Measurements from ENCODE around the gene ADAMTSL4.

The ADAMTSL4 gene

DNA sequence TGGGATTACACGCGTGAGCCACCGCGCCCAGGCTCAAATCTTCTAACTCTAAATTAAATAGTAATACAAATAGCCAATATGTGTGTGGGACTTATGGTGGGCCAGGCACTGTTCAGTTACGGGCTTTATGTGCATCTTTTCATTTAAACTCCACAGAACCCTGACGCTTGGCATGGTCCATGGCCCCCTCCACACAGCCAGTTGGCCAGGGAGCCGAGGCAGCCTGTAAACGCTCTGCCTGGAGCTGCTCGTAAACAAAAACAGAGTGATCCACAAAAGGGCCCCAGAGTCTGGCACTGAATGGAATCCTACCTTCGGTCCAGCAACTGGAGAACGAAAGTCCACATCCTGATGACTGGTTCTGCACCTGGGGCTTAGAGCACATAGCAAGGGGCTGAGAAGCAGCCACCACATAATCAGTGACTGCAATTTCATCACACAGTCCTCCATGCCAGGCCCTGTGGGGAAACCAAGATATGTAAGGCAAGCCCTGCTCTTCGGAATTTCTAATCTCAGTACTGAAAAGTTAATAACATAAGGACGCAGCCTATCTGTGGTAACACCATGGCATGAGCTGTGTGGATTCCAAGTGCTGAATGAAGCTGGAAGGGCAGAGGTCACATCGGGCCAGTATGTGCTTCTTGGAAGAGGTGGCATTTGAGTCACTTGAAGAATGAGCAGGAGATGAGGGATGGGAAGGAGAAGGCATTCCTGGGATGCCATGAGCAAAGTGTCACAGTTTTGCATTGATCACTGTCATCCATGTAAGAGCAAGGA, 13.5 kb upstream of the ADAMTSL4 start:
- DNase-seq (ENCODE audit: low spot score): no peak

DNA sequence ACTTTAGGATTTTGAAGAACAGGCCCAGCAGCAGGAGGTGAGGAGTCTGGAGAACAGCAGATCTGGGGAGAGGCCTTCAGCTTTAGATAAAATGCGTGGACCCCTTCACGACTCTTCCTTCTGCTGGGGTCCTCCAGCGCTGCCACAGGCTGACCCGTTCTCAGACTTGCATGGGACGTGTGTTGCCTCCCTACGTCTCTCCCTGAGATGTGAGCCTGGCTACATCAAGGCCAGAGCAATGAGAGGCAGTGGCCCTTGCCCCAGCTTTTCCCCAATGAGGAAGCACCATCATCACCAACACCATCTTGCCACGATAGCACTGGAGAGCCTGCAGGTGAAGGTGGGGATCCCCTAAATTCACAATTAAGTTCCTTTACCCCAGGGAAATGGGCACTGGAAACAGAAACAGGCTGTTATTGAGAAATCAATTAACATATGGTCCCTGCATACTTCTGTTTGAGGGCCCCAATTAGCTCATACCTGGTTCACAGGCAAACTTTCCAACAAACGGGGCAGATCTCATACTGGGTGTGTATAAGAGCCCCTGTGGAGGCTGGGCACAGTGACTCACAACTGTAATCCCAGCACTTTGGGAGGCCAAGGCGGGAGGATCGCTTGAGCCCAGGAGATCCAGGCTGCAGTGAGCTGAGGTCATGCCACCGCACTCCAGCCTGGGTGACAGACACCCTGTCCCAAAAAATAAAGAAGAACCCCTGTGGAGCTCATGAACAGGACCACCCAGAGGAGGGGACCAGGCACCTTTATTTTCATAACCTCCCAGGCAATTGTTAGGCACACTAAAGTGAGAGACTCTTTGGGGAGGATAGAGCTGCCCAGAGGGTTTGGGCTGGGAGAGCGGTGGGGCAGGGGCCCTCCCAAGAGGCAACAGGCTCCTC, 12.1 kb upstream of the ADAMTSL4 start:
- DNase-seq (ENCODE audit: low spot score): no peak

DNA sequence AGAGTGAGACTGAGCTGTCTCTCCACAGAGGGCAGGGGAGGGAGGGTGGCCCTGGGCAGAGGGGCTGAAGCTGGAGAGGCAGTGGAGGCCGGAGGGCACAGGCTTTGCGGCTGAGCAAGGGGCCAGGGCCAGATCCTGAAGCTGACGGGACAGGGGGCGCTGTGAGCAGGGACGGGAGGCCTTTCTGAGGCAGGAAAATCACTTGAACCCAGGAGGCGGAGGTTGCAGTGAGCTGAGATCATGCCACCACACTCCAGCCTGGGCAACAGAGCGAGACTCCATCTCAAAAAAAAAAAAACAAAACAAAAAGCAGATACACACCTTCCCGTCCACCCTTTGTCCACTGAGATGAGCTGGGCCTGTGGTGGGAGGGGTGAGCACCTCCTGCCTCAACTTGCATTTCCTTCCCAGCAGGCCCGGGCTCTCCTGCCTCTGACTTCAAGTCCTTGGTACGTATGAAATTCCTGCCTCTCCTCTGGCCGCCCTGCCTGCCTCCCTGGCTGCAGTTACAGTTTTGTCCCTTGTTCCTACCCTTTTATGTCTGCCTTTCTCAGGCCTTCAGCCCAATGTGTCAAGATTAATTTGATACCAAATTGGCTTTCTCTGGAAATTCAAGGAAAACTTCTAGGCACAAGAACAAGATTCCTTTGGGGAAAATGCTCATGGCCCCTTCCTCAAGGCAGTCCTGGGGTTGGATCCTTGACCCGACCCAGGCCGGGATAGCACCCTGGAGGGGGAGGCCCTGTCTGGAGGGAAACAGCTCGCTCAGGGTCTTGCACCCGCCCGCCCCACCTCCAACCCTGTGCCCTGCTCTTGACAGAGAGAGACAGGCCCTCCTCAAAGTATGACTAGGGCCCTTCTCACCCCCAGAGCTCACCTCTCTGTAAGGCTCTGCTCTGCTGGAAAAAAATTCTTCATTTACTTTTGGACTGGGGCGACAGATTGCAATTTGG, 11.2 kb upstream of the ADAMTSL4 start:
- peak; percentile 77 for DNase-seq (ENCODE audit: low spot score)

DNA sequence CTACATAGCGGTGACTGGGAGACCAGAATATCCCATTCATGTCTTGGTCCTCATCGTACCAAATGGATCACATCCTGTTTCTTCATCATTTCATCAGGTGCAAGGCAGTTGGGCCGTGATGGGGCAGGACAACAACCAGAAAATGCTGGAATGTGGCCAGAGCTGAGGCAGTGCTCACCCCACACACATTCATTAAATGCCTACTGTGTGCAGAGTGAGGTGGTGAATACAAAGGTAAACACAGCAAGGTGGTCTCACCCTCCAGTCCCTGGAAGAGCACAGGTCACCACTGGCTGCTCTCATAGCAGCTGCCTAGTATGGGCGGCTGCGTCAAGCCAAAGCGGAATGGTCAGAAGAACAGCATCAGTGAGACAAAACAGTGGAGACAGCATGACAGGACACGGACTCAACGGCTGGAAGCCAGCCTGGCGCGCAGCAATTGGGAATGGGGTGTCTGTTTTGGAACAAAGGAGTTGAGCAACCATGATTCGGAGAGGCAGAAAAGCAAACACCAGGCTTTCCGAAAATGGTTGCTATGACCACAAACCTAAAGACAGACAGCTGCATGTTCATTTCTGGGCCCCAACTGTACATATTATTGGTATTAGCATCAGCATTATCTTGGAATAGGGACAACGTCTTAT, 5.6 kb upstream of the ADAMTSL4 start:
- DNase-seq (ENCODE audit: low spot score): peak; percentile 3

DNA sequence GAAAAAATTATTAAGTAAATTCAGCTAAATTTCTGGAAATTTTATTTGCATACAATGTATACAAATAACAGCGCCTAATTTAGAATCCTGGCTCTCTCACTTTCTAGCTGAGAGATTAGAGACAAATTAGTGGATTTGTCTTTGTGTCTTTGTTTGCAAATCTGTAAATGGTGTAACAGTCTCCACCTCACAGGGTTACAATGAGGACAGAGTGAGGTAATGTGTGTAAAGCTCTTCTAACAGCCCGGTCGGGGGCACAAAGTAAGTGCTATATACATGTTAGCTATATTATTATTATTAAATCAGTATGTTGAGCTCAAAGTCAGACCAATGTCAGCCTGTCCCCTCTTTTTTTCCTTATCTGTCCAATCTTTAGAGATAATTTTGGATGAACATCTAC, 5.0 kb upstream of the ADAMTSL4 start:
- no peak for DNase-seq (ENCODE audit: low spot score)

DNA sequence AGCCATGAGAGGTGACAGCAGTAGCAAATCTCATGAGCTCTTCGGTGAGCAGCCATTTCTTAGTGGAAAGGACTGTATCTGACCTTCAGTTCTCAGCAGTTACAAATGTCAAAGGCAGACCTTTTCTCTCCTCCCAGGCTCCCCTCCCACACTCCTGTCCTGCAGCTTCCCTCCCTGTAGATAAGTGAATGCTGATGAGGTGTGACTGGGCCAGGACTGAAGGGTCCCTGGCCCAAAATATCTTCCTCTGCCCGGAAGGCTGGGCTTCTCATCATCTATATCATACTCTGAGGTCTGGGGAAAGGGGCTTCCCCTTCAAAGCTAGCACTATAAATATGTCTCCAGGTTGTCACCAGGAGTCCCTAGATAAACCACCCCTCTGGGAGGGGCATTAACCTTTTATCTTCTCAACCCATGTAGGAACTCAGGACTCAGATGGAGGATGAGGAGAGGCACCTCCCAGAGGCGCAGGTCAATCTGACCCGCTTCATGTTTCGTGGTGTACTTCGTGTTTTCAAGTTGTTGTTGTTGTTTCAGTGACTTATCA, 3.6 kb upstream of the ADAMTSL4 start:
- no peak for DNase-seq (ENCODE audit: low spot score)

DNA sequence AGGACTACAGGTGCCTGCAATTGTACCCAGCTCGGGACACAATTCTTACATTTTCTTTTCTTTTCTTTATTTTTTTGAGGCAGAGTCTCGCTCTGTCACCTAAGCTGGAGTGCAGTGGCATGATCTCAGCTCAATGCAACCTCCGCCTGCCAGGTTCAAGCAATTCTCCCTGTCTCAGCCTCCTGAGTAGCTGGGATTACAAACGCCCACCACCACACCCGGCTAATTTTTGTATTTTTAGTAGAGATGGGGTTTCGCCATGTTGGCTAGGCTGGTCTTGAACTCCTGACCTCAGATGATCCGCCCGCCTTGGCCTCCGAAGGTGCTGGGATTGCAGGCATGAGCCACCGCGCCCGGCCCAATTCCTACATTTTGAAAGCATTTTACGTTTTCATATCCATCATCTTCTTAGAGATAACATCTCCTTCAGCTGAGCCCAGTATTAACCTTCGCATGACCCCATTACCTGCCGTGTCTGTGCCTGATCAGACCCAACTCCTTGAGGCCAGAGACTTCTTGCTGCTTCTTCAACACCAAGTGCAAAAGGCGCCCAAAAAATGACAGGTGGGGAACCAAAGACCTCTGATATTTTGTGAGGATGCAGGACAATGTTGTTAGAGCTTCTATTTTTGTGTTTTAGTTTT, 2.8 kb upstream of the ADAMTSL4 start:
- no peak for DNase-seq (ENCODE audit: low spot score)

DNA sequence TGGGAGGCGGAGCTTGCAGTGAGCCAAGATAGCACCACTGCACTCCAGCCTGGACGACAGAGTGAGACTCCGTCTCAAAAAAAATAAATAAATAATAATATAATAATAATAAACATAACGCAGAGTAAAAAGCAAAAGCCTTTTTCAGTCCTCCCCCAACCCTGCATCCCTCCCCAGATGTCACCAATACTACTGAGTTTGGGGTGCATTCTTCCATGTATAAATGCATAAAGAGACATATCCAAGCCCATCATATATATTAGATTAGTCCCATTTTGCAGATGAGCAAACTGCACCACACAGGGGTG, 930 bp upstream of the ADAMTSL4 start:
- DNase-seq (ENCODE audit: low spot score): no peak

DNA sequence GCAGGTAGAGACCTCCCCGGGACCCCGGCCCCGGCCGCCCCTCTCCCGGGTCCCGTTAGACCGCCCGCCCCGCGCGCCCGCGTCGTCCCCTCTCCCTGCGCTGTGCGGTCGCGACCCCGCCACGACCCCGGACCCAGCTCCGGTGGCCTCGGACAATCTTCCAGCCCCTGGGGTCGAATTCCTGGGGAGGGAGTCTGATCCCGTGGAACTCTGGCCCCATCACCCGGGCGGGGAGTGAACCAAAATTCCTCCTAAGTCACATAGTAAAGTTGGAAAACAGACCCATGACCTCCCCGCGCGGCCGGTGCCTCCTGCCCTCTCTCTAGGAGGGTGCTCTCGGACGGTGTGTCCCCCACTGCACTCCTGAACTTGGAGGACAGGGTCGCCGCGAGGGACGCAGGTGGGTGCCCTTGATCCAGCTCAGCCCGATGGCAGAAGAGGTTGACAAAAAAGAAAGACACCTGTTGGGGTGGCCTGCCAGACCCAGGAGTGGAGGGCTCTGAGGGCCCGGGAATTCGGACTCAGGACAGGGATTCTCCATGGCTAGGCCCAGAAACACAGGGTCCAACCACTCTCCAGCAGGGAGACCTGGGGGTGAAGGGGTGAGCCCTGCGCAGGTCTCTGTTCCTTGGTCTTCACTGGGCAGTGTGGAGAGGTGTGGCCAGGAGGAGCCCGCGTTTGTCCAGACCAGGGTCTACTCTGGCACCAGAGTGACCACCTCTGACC, 451 bp downstream of the ADAMTSL4 start:
- peak; percentile 69 for DNase-seq (ENCODE audit: low spot score)

DNA sequence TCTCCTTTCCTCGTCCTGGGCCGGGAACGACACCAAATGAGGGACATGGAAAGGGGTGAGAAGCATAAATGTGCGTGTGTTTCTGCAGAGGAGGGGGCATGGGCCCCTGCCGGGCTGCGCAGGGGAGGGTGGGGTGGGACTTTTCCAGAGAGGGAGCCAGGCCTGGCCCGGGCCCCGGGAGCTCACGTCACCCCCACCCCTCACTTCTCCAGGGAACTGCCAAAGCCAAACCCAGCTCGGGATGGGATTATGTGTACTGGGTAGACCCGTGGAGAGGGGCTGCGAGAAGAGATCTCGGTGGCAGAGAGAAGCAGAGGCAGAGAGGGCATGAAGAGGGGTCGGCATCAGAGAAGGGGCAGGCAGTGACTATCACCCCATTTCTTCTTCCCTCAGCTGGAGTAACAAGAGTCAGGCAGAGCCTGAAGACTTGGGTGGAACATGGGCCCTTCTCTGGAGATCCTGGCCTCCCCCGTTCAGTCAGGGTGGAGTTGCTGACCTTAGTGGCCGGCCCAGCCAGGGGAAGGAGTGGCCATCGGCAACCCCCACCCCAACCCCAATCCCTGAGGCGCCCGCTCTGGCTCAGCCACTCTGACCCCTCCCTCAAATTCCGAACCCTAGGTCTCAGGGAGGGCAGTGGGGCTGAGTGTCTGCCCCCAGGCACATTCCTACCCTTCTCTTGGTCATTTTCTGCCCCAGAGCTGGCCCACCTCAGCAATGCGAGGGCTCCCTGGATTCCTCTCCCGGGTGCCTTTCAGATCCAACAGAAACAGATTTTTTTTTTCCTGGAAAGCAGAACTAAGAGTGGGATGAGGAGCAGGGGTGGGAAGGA, 1.2 kb downstream of the ADAMTSL4 start:
- no peak for DNase-seq (ENCODE audit: low spot score)

DNA sequence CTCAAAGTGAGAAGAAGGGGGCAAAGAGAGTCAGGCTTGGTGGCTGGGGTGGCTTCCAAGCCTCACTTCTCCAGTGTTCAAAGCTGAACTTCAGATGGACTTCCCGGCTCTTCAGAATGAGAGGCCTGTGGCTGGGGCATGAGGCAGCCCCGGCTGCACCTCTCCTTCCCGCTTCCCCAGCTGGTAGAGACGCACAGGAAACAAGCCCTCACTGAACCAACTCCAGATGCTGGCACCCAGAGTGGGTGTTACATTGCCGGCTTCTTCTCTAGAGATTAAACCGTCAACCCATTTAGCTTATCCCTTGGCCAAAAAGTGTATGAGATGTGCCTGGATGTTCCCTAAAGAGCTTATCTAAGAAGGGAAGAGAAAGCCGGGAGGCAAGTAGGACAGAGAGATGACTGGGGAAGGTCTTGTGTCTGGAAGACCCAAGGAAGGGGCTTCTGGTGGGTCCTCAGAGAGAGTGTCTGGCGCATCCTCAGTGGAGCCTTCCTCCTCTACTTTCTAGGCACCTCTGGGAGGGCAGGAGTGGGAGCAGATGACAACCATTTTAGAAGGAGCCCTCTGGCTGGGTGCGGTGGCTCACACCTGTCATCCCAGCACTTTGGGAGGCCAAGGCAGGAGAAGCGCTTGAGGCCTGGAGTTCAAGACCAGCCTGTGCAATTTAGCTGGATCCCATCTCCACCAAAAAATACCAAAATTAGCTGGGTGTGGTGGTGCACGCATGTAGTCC, 2.0 kb downstream of the ADAMTSL4 start:
- DNase-seq (ENCODE audit: low spot score): no peak

DNA sequence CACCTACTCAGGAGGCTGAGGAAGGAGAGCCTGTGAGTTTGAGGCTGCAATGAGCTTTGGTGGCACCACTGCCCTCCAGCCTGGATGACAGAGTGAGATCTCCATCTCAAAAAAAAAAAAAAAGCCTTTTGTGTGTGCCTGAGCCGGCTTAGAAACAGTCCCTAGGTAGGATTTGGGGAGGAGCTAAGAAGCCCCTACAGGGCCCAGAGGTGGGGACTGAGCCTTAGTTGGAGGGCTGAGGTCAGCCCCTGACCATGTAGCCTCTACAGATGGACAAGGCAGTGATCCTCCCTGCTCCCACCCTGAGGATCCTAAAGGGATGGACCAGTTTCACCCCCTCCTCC, 2.5 kb downstream of the ADAMTSL4 start:
- no peak for DNase-seq (ENCODE audit: low spot score)

DNA sequence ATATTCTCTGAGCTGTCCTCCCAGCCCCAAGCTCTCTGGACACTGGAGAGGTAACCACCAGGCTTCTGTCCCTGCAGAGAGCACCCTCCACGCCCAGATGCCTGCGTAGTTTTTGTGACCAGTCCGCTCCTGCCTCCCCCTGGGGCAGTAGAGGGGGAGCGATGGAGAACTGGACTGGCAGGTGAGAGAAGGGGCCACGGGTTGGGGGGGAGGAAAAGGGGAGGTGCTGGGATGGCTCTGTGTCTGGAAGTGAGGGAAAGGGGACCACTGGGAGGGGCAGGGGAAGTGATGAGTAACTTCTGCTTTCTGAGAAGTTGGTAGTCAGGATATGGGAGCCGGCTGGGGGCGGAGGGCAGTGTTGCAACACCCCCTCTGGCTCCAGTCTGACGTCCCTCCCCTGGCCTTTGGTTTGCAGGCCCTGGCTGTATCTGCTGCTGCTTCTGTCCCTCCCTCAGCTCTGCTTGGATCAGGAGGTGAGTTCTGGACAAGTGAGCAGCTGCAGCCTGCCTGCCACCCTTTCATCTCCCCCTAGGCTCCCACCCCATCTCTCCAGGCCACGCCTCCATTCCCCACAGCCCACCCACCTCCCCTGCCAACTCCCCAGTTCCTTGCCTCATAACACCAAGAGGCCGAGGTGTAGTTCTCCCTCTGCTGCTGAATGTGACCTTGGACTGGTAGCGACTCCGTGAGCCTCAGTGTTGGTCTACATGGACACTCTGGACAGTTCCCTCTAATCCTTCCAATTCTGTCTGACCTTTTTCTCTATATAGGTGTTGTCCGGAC, 3.1 kb downstream of the ADAMTSL4 start:
- peak; percentile 29 for DNase-seq (ENCODE audit: low spot score)

DNA sequence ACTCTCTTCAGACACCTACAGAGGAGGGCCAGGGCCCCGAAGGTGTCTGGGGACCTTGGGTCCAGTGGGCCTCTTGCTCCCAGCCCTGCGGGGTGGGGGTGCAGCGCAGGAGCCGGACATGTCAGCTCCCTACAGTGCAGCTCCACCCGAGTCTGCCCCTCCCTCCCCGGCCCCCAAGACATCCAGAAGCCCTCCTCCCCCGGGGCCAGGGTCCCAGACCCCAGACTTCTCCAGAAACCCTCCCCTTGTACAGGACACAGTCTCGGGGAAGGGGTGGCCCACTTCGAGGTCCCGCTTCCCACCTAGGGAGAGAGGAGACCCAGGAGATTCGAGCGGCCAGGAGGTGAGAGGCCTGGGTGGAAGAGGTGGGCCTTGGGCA, 3.7 kb downstream of the ADAMTSL4 start:
- no peak for DNase-seq (ENCODE audit: low spot score)

DNA sequence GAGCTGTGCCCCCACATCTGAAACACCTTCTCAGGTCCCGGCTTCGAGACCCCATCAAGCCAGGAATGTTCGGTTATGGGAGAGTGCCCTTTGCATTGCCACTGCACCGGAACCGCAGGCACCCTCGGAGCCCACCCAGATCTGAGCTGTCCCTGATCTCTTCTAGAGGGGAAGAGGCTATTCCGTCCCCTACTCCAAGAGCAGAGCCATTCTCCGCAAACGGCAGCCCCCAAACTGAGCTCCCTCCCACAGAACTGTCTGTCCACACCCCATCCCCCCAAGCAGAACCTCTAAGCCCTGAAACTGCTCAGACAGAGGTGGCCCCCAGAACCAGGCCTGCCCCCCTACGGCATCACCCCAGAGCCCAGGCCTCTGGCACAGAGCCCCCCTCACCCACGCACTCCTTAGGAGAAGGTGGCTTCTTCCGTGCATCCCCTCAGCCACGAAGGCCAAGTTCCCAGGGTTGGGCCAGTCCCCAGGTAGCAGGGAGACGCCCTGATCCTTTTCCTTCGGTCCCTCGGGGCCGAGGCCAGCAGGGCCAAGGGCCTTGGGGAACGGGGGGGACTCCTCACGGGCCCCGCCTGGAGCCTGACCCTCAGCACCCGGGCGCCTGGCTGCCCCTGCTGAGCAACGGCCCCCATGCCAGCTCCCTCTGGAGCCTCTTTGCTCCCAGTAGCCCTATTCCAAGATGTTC, 4.3 kb downstream of the ADAMTSL4 start:
- no peak for DNase-seq (ENCODE audit: low spot score)

DNA sequence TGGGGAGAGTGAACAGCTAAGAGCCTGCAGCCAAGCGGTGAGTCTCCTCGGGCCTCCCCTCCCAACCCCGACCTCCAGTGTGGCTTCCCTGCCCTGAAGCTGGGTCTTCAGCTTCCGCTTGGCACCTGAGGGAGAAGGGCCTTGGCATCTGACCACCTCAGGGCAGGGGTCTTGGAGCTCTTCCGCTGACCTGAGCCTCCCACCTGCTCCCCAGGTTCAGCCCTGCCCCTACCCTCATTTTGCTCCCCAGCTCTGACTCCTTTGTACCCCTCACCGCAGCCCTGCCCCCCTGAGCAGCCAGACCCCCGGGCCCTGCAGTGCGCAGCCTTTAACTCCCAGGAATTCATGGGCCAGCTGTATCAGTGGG, 4.9 kb downstream of the ADAMTSL4 start:
- DNase-seq (ENCODE audit: low spot score): no peak

DNA sequence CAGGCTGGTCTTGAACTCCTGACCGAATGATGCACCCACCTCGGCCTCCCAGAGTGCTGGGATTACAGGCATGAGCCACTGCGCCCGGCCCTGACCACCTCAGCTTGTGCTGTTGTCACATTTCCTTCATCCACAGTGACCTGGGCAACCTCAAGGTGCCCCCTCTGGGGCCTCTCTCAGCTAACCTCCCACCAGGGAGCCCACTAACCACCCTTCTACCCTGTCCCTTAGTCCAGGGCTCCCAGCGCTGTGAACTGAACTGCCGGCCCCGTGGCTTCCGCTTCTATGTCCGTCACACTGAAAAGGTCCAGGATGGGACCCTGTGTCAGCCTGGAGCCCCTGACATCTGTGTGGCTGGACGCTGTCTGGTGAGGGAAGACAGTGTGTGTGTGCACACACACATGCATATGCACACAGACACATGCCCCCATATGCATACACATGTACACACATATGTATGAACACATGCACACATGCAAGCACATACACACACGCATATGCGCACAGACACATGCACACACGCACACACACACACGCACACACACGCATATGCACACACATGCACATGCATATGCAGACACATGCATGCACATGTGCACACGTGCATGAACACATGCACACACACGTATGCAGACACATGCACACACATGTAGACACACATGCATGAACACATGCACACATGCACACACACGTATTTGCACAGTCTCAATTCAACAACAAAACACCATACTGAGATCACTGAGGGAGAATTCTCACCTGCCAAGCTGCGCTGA, 6.2 kb downstream of the ADAMTSL4 start:
- DNase-seq (ENCODE audit: low spot score): no peak
